HepG2 (cell line): Measurements from ENCODE around the gene ENAH. TPM values are rescaled to one million over a fixed set of nuclear protein-coding genes. Genes with fewer than 3 reads are reported as not detected.
"Not testable (repeated sequence)": the region's sequence is repeated elsewhere in the genome, so short reads cannot be mapped to it uniquely, and the experiment has no call there.

Experiments used
- ATAC-seq: fragments of 200-7000 bp; cut with Tn5 transposase; 3 replicates; pipeline ENCODE4 v1.9.1; 2020; ENCODE audit warnings: mild to moderate bottlenecking, moderate library complexity
- BruUV-seq: library from RNA; stranded (reverse); fragments of 400-500 nt; replicated peaks from 2 replicates; lab custom pipeline; 2021; lab: Mats Ljungman, UMichigan
- CTCF ChIA-PET: fragments of 300-600 bp; formaldehyde crosslinking; extraction: SDS; loops from one replicate; lab custom pipeline; 2021; ENCODE audit warnings: low total read pairs, inconsistent platforms, low intra/inter-chr PET ratio; lab: Yijun Ruan, JAX
- POLR2A ChIA-PET: fragments of 350-600 bp; sonication (Branson Sonifier 250); formaldehyde crosslinking; loops from one replicate; lab custom pipeline; 2020; ENCODE audit warnings: antibody characterized with exemption, inconsistent platforms; lab: Yijun Ruan, JAX
- DNase-seq: peaks from one replicate; pipeline ENCODE4 v3.0.0-alpha.2; 2015; ENCODE audit warnings: low spot score
- FAIRE-seq: peaks from 3 replicates; lab custom pipeline; 2011; peaks lifted over from hg19 to GRCh38; lab: Jason Lieb, UNC
- H2AFZ ChIP-seq: one replicate; pipeline ENCODE4 v1.6.1; 2011; ENCODE audit warnings: low read length, inconsistent platforms
- H3K27ac ChIP-seq: fragments of 300-600 bp; 3 replicates; pipeline ENCODE4 v1.8.0; 2011; ENCODE audit warnings: mixed run types, mild to moderate bottlenecking, mixed read lengths, low read length, inconsistent platforms; ENCODE audit not compliant: insufficient read depth; ENCODE audit errors: extremely low read length
- H3K27me3 ChIP-seq, 2 experiments: fragments of 200-600 bp in 1 of 2; 2 replicates in 1 of 2; 3 replicates in 1 of 2; pipeline versions ENCODE4 v1.6.0 to v1.8.0; 2011; ENCODE audit warnings: low read length in 2 of 2, mild to moderate bottlenecking in 2 of 2, moderate library complexity in 2 of 2, inconsistent platforms in 1 of 2; ENCODE audit not compliant: insufficient read depth in 2 of 2, control insufficient read depth in 1 of 2
- H3K36me3 ChIP-seq, 2 experiments: fragments of 200-600 bp in 1 of 2; replicated peaks in 1 of 2; 2 replicates in 1 of 2; 3 replicates in 1 of 2; pipeline versions ENCODE4 v1.5.1 to v1.8.0; 2011; ENCODE audit warnings: low read length in 2 of 2, inconsistent platforms in 1 of 2; ENCODE audit not compliant: insufficient read depth in 2 of 2, control insufficient read depth in 1 of 2
- H3K4me1 ChIP-seq: 2 replicates; pipeline ENCODE4 v1.5.1; 2012; ENCODE audit warnings: low read length, inconsistent platforms; ENCODE audit not compliant: insufficient read depth
- H3K4me2 ChIP-seq: 2 replicates; pipeline ENCODE4 v1.6.0; 2011; ENCODE audit warnings: low read depth, low read length, inconsistent platforms
- H3K4me3 ChIP-seq, 3 experiments: fragments of 200-600 bp in 1 of 3; sonication (generic), shearing (Covaris generic) in 1 of 3; replicated peaks in 1 of 3; 2 replicates each; pipeline ENCODE4 v1.5.1; 2011 to 2016; ENCODE audit warnings: low read length in 3 of 3, inconsistent platforms in 2 of 3, low read depth in 2 of 3, mild to moderate bottlenecking in 2 of 3, control low read depth in 1 of 3, mixed read lengths in 1 of 3; ENCODE audit not compliant: insufficient read depth in 1 of 3
- H3K79me2 ChIP-seq: one replicate; pipeline ENCODE4 v1.6.1; 2011; ENCODE audit warnings: low read length, inconsistent platforms; ENCODE audit not compliant: insufficient read depth
- H3K9ac ChIP-seq: 2 replicates; pipeline ENCODE4 v1.6.0; 2011; ENCODE audit warnings: mild to moderate bottlenecking, low read depth, low read length, inconsistent platforms; ENCODE audit not compliant: insufficient read depth
- H3K9me3 ChIP-seq: 2 replicates; pipeline ENCODE4 v1.5.1; 2012; ENCODE audit warnings: mild to moderate bottlenecking, low read length
- H4K20me1 ChIP-seq: 2 replicates; pipeline ENCODE4 v1.6.0; 2011; ENCODE audit warnings: inconsistent platforms, mild to moderate bottlenecking, low read length, moderate library complexity; ENCODE audit not compliant: insufficient read depth
- ASH2L ChIP-seq: fragments of 300-600, 200-600 bp; sonication (generic); IDR thresholded peaks from 2 replicates; pipeline ENCODE4 v1.7.0; 2017; ENCODE audit warnings: low read depth, mild to moderate bottlenecking, moderate library complexity, mixed read lengths, low read length; ENCODE audit not compliant: insufficient read length
- MIXL1 ChIP-seq: IDR thresholded peaks from 2 replicates; pipeline ENCODE4 v1.6.1; 2016
- SMARCC2 ChIP-seq: fragments of 450-650 bp; IDR thresholded peaks from 2 replicates; pipeline ENCODE4 v1.6.1; 2017; ENCODE audit warnings: antibody characterized with exemption, mild to moderate bottlenecking
- U2AF1 ChIP-seq: fragments of 200-400 bp; formaldehyde crosslinking; optimal IDR thresholded peaks from 2 replicates; pipeline ENCODE3; 2017; ENCODE audit warnings: mild to moderate bottlenecking, low read depth, low read length
- ZKSCAN5 ChIP-seq: sonication (generic); formaldehyde crosslinking; IDR thresholded peaks from 2 replicates; pipeline ENCODE4 v1.5.1; 2020; ENCODE audit warnings: mild to moderate bottlenecking, missing genetic modification reagents
- ZNF616 ChIP-seq: sonication (generic); formaldehyde crosslinking; IDR thresholded peaks from 2 replicates; pipeline ENCODE4 v1.5.0; 2020; ENCODE audit warnings: low read depth, mild to moderate bottlenecking, missing genetic modification reagents
- WGBS: methylation state at CpG from one replicate; pipeline ENCODE4 v1.1.6; 2017; ENCODE audit warnings: low lambda C conversion rate; 5-methylcytosine and 5-hydroxymethylcytosine counted together
- in situ Hi-C: cut with HindIII; loops from 2 replicates; pipeline ENCODE4 v1.10.0; 2017; ENCODE audit warnings: low pct_unique_long_range_greater_than_20kb; ENCODE audit not compliant: extremely low pct_ligation_motif_present
- intact Hi-C: fragments of 100-400 bp; cut with micrococcal nuclease; formaldehyde crosslinking; loops from one replicate; pipeline ENCODE4 v1.10.0; 2022; ENCODE audit not compliant: unreplicated experiment
- polyA plus RNA-seq, 8 experiments: library from polyadenylated mRNA; depleted of rRNA in 3 of 8; stranded (reverse) in 7 of 8; unstranded in 1 of 8; fragments of >200 nt; fragmentation: Illumina TruSeq in 4 of 8; extraction: Trizol in 4 of 8; gene quantifications; 2 replicates each; pipeline versions ENCODE4 v1.2.1 to v1.2.3, GENCODE V29; 2011 to 2016; ENCODE audit warnings: low read depth in 4 of 8, missing spikeins in 1 of 8, mixed read lengths in 1 of 8; ENCODE audit not compliant: insufficient read depth in 1 of 8
- total RNA-seq, 5 experiments: library from RNA; depleted of rRNA; stranded (reverse); fragments of >200 nt; fragmentation: Illumina TruSeq; extraction: Trizol; gene quantifications; 2 replicates each; pipeline ENCODE4 v1.2.3, GENCODE V29; 2016; ENCODE audit warnings: low read depth in 1 of 5
- TF ChIP-seq, protein P1 (sequence below): sonication (generic); formaldehyde crosslinking; IDR thresholded peaks from 2 replicates; pipeline ENCODE4 v1.9.0; 2021; ENCODE audit warnings: mild to moderate bottlenecking, missing genetic modification reagents
- TF ChIP-seq, protein P2 (sequence below): sonication (generic); formaldehyde crosslinking; IDR thresholded peaks from 2 replicates; pipeline ENCODE4 v1.8.0; 2022; ENCODE audit warnings: missing genetic modification reagents, mild to moderate bottlenecking, inconsistent platforms, borderline replicate concordance

Gene ENAH
- total and polyA plus RNA-seq, 2 of the 13 experiments (the other 11 are each of a cell fraction or from before 2014, with no cell fraction given), result 22.1 to 58.3 TPM

DNA sequence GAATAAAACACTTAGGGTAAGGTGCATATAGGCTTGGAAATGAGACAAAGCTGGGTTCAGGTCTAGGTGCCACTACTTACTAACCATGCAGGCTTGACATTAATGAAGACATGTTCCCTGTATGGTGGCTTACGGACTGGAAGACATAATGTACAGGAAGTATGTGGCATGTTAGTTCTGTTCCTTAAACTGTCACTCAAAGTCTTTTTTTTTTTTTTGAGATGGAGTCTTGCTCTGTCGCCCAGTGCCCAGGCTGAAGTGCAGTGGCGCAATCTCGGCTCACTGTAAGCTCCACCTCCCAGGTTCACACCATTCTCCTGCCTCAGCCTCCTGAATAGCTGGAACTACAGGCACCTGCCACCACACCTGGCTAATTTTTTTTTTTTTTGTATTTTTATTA, 20.1 kb downstream of the ENAH start:
- peaks cover 67% of the 10 kb centered on the region for H3K79me2 ChIP-seq
- BruUV-seq, H3K36me3 ChIP-seq, H2AFZ ChIP-seq, POLR2A ChIA-PET, H3K9me3 ChIP-seq, DNase-seq, ATAC-seq, CTCF ChIA-PET, H3K9ac ChIP-seq, FAIRE-seq, H3K27ac ChIP-seq, H3K4me3 ChIP-seq, H3K4me2 ChIP-seq, in situ Hi-C loops, H3K27me3 ChIP-seq, intact Hi-C loops, H3K4me1 ChIP-seq, H4K20me1 ChIP-seq: not testable (repeated sequence)
- 96% methylated on average over 4 of the region's 4 CpGs for WGBS

DNA sequence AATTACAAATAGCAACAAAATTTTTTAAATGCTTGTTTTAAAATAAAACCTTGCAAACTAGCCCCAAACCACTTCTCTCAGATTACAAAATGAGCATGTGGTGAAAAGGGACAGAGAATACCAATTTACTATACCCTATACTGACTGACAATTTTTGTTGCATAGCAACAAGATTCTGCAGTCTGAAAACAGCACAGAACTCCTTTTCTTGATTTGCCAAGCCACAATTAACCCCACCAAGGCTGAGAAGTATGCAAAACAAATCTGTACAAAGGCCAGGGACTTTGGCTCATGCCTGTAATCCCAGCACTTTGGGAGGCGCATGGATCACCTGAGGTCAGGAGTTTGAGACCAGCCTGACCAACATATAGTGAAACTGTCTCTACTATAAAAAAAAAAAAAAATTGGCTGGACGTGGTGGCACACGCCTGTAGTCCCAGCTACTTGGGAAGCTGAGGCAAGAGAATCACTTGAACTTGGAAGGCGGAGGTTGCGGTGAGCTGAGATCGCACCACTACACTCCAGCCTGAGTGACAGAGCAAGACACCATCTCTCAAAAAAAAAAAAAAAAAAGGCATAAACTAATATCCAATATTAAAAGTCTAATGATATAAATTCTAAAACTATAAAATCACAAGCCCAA, 21.8 kb downstream of the ENAH start:
- FAIRE-seq (no peak), ATAC-seq (no peak), DNase-seq (no peak)
- Histone ChIP-seq H3K9ac (no peak overlapping the region), H3K4me3 (no peak overlapping the region), H3K4me2 (no peak overlapping the region), H4K20me1 (0 out of 2 replicates have a peak, but pooled peaks cover 3% of the 10 kb centered on the region), H3K27ac (no peak overlapping the region), H3K9me3 (no peaks in the 10 kb centered on the region), H3K79me2 (peaks cover 71% of the 10 kb centered on the region), H2AFZ (no peak overlapping the region), H3K27me3 (no peaks in the 10 kb centered on the region), H3K36me3 (peaks cover 0 to 4% of the 10 kb centered on the region in 2 experiments; a peak in 2 of 5 replicates), H3K4me1 (peaks cover 14% of the 10 kb centered on the region)
- WGBS, result 95% methylated on average over 6 of the region's 6 CpGs
- POLR2A ChIA-PET, result no interaction called here
- in situ Hi-C loops, result no loop called here
- CTCF ChIA-PET, result no interaction called here
- intact Hi-C loops, result no loop called here
- no TSS peak for BruUV-seq
- TF ChIP-seq U2AF1, result no peak
- TF ChIP-seq ZNF616 (CRISPR knock-in tag), result no peak
- no peak for TF ChIP-seq MIXL1 (CRISPR knock-in tag)
- TF ChIP-seq SMARCC2, result no peak
- no peak for TF ChIP-seq ASH2L
- TF ChIP-seq, protein P1, sequence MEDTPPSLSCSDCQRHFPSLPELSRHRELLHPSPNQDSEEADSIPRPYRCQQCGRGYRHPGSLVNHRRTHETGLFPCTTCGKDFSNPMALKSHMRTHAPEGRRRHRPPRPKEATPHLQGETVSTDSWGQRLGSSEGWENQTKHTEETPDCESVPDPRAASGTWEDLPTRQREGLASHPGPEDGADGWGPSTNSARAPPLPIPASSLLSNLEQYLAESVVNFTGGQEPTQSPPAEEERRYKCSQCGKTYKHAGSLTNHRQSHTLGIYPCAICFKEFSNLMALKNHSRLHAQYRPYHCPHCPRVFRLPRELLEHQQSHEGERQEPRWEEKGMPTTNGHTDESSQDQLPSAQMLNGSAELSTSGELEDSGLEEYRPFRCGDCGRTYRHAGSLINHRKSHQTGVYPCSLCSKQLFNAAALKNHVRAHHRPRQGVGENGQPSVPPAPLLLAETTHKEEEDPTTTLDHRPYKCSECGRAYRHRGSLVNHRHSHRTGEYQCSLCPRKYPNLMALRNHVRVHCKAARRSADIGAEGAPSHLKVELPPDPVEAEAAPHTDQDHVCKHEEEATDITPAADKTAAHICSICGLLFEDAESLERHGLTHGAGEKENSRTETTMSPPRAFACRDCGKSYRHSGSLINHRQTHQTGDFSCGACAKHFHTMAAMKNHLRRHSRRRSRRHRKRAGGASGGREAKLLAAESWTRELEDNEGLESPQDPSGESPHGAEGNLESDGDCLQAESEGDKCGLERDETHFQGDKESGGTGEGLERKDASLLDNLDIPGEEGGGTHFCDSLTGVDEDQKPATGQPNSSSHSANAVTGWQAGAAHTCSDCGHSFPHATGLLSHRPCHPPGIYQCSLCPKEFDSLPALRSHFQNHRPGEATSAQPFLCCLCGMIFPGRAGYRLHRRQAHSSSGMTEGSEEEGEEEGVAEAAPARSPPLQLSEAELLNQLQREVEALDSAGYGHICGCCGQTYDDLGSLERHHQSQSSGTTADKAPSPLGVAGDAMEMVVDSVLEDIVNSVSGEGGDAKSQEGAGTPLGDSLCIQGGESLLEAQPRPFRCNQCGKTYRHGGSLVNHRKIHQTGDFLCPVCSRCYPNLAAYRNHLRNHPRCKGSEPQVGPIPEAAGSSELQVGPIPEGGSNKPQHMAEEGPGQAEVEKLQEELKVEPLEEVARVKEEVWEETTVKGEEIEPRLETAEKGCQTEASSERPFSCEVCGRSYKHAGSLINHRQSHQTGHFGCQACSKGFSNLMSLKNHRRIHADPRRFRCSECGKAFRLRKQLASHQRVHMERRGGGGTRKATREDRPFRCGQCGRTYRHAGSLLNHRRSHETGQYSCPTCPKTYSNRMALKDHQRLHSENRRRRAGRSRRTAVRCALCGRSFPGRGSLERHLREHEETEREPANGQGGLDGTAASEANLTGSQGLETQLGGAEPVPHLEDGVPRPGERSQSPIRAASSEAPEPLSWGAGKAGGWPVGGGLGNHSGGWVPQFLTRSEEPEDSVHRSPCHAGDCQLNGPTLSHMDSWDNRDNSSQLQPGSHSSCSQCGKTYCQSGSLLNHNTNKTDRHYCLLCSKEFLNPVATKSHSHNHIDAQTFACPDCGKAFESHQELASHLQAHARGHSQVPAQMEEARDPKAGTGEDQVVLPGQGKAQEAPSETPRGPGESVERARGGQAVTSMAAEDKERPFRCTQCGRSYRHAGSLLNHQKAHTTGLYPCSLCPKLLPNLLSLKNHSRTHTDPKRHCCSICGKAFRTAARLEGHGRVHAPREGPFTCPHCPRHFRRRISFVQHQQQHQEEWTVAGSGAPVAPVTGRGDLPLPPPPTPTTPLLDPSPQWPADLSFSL (CRISPR knock-in tag), result no peak
- TF ChIP-seq ZKSCAN5 (CRISPR knock-in tag), result no peak
- TF ChIP-seq, protein P2, sequence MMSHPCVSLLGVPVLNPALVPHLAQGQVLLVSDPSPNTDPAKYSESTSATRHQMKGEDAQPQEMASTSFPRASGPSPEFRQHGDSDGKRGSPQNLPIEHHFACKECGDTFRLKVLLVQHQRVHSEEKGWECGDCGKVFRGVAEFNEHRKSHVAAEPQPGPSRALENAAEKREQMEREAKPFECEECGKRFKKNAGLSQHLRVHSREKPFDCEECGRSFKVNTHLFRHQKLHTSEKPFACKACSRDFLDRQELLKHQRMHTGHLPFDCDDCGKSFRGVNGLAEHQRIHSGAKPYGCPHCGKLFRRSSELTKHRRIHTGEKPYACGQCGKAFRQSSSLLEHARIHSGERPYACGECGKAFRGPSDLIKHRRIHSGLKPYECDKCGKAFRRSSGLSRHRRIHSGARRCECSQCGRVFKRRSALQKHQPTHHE (CRISPR knock-in tag), result no peak
